SK-N-SH (cell line): ENCODE results near the gene SLAMF8. TPM values are rescaled to one million over a fixed set of nuclear protein-coding genes. Genes with fewer than 3 reads are reported as not detected.

Source experiments
- CTCF ChIA-PET: fragments of 300-600, 350-600 bp; formaldehyde crosslinking; extraction: SDS; loops from one replicate; lab custom pipeline; 2021; lab: Yijun Ruan, JAX
- POLR2A ChIA-PET: fragments of 350-600 bp; sonication (Branson Sonifier 250); formaldehyde crosslinking; extraction: SDS; loops from one replicate; lab custom pipeline; 2020; ENCODE audit warnings: antibody characterized with exemption, inconsistent platforms; lab: Yijun Ruan, JAX
- DNase-seq: peaks from one replicate; pipeline ENCODE4 v3.0.0; 2012
- H2AFZ ChIP-seq: fragments of 200-600 bp; sonication (generic); 2 replicates; pipeline ENCODE4 v1.8.1; 2016; ENCODE audit warnings: antibody characterized with exemption, mild to moderate bottlenecking, low read depth
- H3F3A ChIP-seq: fragments of 200-600 bp; sonication (generic); replicated peaks from 2 replicates; pipeline ENCODE3; 2016; ENCODE audit warnings: antibody characterized with exemption, mild to moderate bottlenecking; ENCODE audit not compliant: insufficient read depth
- H3K27ac ChIP-seq, 2 experiments: fragments of 200-500 bp in 1 of 2; fragments of 200-600 bp in 1 of 2; sonication (Bioruptor generic) in 1 of 2; sonication (generic), shearing (Covaris generic) in 1 of 2; 2 replicates each; pipeline versions ENCODE4 v1.5.1 to v1.6.1; 2014 to 2016; ENCODE audit warnings: low read depth in 2 of 2, inconsistent platforms in 1 of 2, low read length in 1 of 2, mild to moderate bottlenecking in 1 of 2, mixed read lengths in 1 of 2
- H3K27me3 ChIP-seq: fragments of 200-600 bp; sonication (generic), shearing (Covaris generic); 2 replicates; pipeline ENCODE4 v1.6.1; 2016; ENCODE audit warnings: mixed run types; ENCODE audit not compliant: insufficient read depth
- H3K36me3 ChIP-seq, 2 experiments: fragments of 200-500 bp in 1 of 2; fragments of 200-600 bp in 1 of 2; sonication (Bioruptor generic) in 1 of 2; sonication (generic) in 1 of 2; replicated peaks in 1 of 2; 2 replicates each; pipeline versions ENCODE3 to v1.5.1; 2014 to 2016; ENCODE audit warnings: low read length in 1 of 2, mild to moderate bottlenecking in 1 of 2; ENCODE audit not compliant: insufficient read depth in 2 of 2, control insufficient read depth in 1 of 2
- H3K4me1 ChIP-seq, 2 experiments: fragments of 200-500 bp in 1 of 2; fragments of 200-600 bp in 1 of 2; sonication (Bioruptor generic) in 1 of 2; sonication (generic), shearing (Covaris generic) in 1 of 2; 2 replicates each; pipeline versions ENCODE4 v1.5.1 to v1.6.1; 2014 to 2016; ENCODE audit warnings: low read depth in 1 of 2, low read length in 1 of 2, mixed run types in 1 of 2; ENCODE audit not compliant: insufficient read depth in 2 of 2, control insufficient read depth in 1 of 2
- H3K4me2 ChIP-seq: fragments of 200-600 bp; sonication (generic), shearing (Covaris generic); 2 replicates; pipeline ENCODE4 v1.6.1; 2017; ENCODE audit warnings: mixed run types
- H3K4me3 ChIP-seq, 2 experiments: fragments of 200-500 bp in 1 of 2; fragments of 200-600 bp in 1 of 2; sonication (Bioruptor generic) in 1 of 2; sonication (generic), shearing (Covaris generic) in 1 of 2; 2 replicates each; pipeline versions ENCODE4 v1.5.1 to v1.8.1; 2014 to 2016; ENCODE audit warnings: low read depth in 2 of 2, inconsistent platforms in 1 of 2, low read length in 1 of 2, mild to moderate bottlenecking in 1 of 2, mixed read lengths in 1 of 2, moderate library complexity in 1 of 2
- H3K79me2 ChIP-seq: fragments of 200-600 bp; sonication (generic); 2 replicates; pipeline ENCODE4 v1.8.1; 2017; ENCODE audit warnings: mild to moderate bottlenecking; ENCODE audit not compliant: insufficient read depth
- H3K9ac ChIP-seq: fragments of 200-600 bp; sonication (generic); 2 replicates; pipeline ENCODE4 v1.6.1; 2017; ENCODE audit warnings: mixed run types
- H3K9me2 ChIP-seq: fragments of 200-600 bp; sonication (generic); 2 replicates; pipeline ENCODE4 v1.6.1; 2017; ENCODE audit warnings: mixed run types
- H3K9me3 ChIP-seq: fragments of 200-600 bp; sonication (generic); 2 replicates; pipeline ENCODE4 v1.6.1; 2017; ENCODE audit warnings: mixed run types, mild to moderate bottlenecking, moderate library complexity
- H4K20me1 ChIP-seq: fragments of 200-600 bp; sonication (generic); 2 replicates; pipeline ENCODE4 v1.6.1; 2017; ENCODE audit warnings: mild to moderate bottlenecking, mixed run types; ENCODE audit not compliant: insufficient read depth
- CTCF ChIP-seq: fragments of 200-600 bp; sonication (generic); IDR thresholded peaks from 2 replicates; pipeline ENCODE4 v1.6.1; 2017; ENCODE audit warnings: antibody characterized with exemption, mild to moderate bottlenecking, moderate library complexity
- EZH2phosphoT487 ChIP-seq: fragments of 200-600 bp; sonication (generic); IDR thresholded peaks from 2 replicates; pipeline ENCODE4 v1.6.1; 2017; ENCODE audit warnings: low read depth, mixed run types, mild to moderate bottlenecking, antibody characterized with exemption, moderate library complexity, borderline replicate concordance
- FOXM1 ChIP-seq: IDR thresholded peaks from 2 replicates; pipeline ENCODE4 v1.4.0; 2012; ENCODE audit warnings: low read depth, mild to moderate bottlenecking
- GABPA ChIP-seq: IDR thresholded peaks from 2 replicates; pipeline ENCODE4 v1.4.0; 2012; ENCODE audit warnings: low read depth, mild to moderate bottlenecking
- GATA2 ChIP-seq: sonication (generic); formaldehyde crosslinking; IDR thresholded peaks from 2 replicates; pipeline ENCODE4 v1.5.0; 2020; ENCODE audit warnings: mild to moderate bottlenecking, missing genetic modification reagents
- JUND ChIP-seq: IDR thresholded peaks from 2 replicates; pipeline ENCODE4 v1.4.0; 2012
- MEF2A ChIP-seq: IDR thresholded peaks from 2 replicates; pipeline ENCODE4 v1.4.0; 2012; ENCODE audit warnings: low read depth, borderline replicate concordance
- NFIC ChIP-seq: IDR thresholded peaks from 2 replicates; pipeline ENCODE4 v1.4.0; 2012; ENCODE audit warnings: borderline replicate concordance
- NRF1 ChIP-seq: IDR thresholded peaks from 2 replicates; pipeline ENCODE4 v1.6.1; 2012; ENCODE audit warnings: low read depth, mild to moderate bottlenecking, low read length
- POLR2AphosphoS5 ChIP-seq: IDR thresholded peaks from 2 replicates; pipeline ENCODE4 v1.6.1; 2012; ENCODE audit warnings: low read depth, low read length
- RAD21 ChIP-seq: IDR thresholded peaks from 2 replicates; pipeline ENCODE4 v1.6.1; 2012; ENCODE audit warnings: mild to moderate bottlenecking, low read length
- RCOR1 ChIP-seq: fragments of 150-350 bp; IDR thresholded peaks from 2 replicates; pipeline ENCODE4 v1.6.1; 2017; ENCODE audit warnings: antibody characterized with exemption, low read length
- REST ChIP-seq: IDR thresholded peaks from 2 replicates; pipeline ENCODE4 v1.6.1; 2012; ENCODE audit warnings: mild to moderate bottlenecking, low read depth, low read length, moderate library complexity
- RXRA ChIP-seq: IDR thresholded peaks from 2 replicates; pipeline ENCODE4 v1.4.0; 2012; ENCODE audit warnings: low read depth, mild to moderate bottlenecking, borderline replicate concordance
- USF1 ChIP-seq: IDR thresholded peaks from 2 replicates; pipeline ENCODE4 v1.4.0; 2012; ENCODE audit warnings: low read depth, borderline replicate concordance
- WGBS: methylation state at CpG from one replicate; pipeline ENCODE4 v1.1.6; 2017; ENCODE audit warnings: low lambda C conversion rate; 5-methylcytosine and 5-hydroxymethylcytosine counted together
- polyA plus RNA-seq, 3 experiments: library from polyadenylated mRNA; depleted of rRNA; stranded (reverse); fragments of >200 nt; gene quantifications; 2 replicates each; pipeline ENCODE4 v1.2.3, GENCODE V29; 2012
- TF ChIP-seq, protein P1 (sequence below): IDR thresholded peaks from 2 replicates; pipeline ENCODE4; 2012
- TF ChIP-seq, protein P2 (sequence below): fragments of 150-350 bp; IDR thresholded peaks from 2 replicates; pipeline ENCODE4 v1.6.1; 2016; ENCODE audit warnings: mild to moderate bottlenecking, low read depth, low read length

The SLAMF8 gene
- polyA plus RNA-seq, 1 of the 3 experiments (the other 2 are of a cell fraction): not detected

DNA sequence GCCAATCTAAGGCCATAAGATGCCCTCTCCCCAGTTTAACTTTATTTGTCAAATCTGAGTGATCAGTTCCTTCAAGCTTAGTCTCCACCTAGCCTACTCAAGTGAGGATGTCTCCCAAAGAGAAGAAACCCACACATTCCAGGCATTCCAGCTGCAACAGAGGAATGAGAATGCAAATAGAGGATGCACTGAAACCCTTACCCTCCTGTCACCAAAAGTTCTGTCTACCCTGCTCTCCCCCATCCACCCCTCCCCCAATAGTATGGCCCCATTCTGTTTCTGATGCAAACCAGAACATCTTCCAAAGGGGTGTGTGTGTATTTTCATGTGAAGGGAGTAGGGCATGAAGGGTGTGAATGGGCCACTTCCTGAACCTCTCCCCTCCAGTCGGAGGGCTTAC lies 42.9 kb upstream of the SLAMF8 start:
- TF ChIP-seq MEF2A (no peak), GABPA (no peak), POLR2AphosphoS5 (no peak), NFIC (no peak), RCOR1 (no peak), RAD21 (no peak), RXRA (no peak), FOXM1 (no peak), NRF1 (no peak), CTCF (no peak)
- TF ChIP-seq, protein P1, sequence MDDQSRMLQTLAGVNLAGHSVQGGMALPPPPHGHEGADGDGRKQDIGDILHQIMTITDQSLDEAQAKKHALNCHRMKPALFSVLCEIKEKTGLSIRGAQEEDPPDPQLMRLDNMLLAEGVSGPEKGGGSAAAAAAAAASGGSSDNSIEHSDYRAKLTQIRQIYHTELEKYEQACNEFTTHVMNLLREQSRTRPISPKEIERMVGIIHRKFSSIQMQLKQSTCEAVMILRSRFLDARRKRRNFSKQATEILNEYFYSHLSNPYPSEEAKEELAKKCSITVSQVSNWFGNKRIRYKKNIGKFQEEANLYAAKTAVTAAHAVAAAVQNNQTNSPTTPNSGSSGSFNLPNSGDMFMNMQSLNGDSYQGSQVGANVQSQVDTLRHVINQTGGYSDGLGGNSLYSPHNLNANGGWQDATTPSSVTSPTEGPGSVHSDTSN: no peak
- TF ChIP-seq, all 33 proteins: peak for 0
- no peak overlapping the region for H3K27ac ChIP-seq
- CTCF ChIA-PET: interaction anchor here (0.6 to 3.6 kb wide), 6 partner anchors 14 to 224 kb away, joined by 3 to 67 read pairs (median 3); no protein-coding TSS in a partner anchor
- no peaks in the 10 kb centered on the region for H3K79me2 ChIP-seq
- no peaks in the 10 kb centered on the region for H3K27me3 ChIP-seq
- H3K4me1 ChIP-seq: peaks cover 0 to 29% of the 10 kb centered on the region in 2 experiments; a peak in 2 of 4 replicates
- peaks cover 12% of the 10 kb centered on the region for H3F3A ChIP-seq
- no peak for DNase-seq
- POLR2A ChIA-PET: no interaction called here
- 85% methylated on average over 1 of the region's 1 CpG for WGBS
- no peak overlapping the region for H2AFZ ChIP-seq
- H3K9me2 ChIP-seq: no peaks in the 10 kb centered on the region
- H3K4me3 ChIP-seq: no peak overlapping the region
- no peaks in the 10 kb centered on the region for H3K9me3 ChIP-seq
- no peak overlapping the region for H3K4me2 ChIP-seq
- H3K36me3 ChIP-seq: no peaks in the 10 kb centered on the region
- no peak overlapping the region for H3K9ac ChIP-seq
- no peaks in the 10 kb centered on the region for H4K20me1 ChIP-seq

DNA sequence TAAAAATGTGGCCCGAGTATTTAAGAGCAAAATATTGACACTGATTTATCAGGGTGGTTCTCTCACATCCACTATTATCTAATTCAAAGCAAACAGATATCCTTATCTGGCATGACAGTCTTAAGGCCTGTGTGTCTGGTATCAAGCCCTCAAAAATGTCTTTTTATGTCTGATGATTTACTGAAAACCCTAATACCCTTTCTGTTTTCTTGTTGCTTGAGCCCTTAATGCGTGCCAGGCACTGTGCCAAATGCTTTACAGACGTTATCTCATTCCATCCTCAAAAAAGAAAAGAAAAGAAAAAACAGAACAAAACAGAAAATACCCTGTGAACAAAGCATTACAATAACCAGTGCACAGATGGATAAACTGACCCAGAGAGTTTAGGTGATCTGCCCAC lies 40.2 kb upstream of the SLAMF8 start:
- H2AFZ ChIP-seq: no peak overlapping the region
- 22% methylated on average over 3 of the region's 3 CpGs for WGBS
- H4K20me1 ChIP-seq: no peaks in the 10 kb centered on the region
- H3F3A ChIP-seq: peaks cover 4% of the 10 kb centered on the region
- H3K4me1 ChIP-seq: peaks cover 0 to 27% of the 10 kb centered on the region in 2 experiments; a peak in 2 of 4 replicates
- peak overlapping the region; percentile 25; the same call in 1 of the 2 replicates for H3K4me2 ChIP-seq
- no peaks in the 10 kb centered on the region for H3K27me3 ChIP-seq
- no peaks in the 10 kb centered on the region for H3K36me3 ChIP-seq
- POLR2A ChIA-PET: no interaction called here
- H3K9ac ChIP-seq: no peak overlapping the region
- no peaks in the 10 kb centered on the region for H3K9me3 ChIP-seq
- H3K27ac ChIP-seq: peak overlapping the region; percentile 6 to 83; a peak in 2 of 4 replicates
- DNase-seq: peak; percentile 52
- 0 out of 4 replicates have a peak overlapping the region, but pooled peaks of 1 of the 2 experiments have one; percentile 2 for H3K4me3 ChIP-seq
- H3K79me2 ChIP-seq: no peaks in the 10 kb centered on the region
- CTCF ChIA-PET: interaction anchor here (3.2 to 23.5 kb wide), 3 partner anchors 12 to 105 kb away, joined by 12 to 533 read pairs (median 45); no protein-coding TSS in a partner anchor
- H3K9me2 ChIP-seq: no peaks in the 10 kb centered on the region
- TF ChIP-seq GATA2 (CRISPR knock-in tag) (peak; percentile 87), JUND (no peak), CTCF (no peak), USF1 (no peak), REST (no peak), EZH2phosphoT487 (no peak), NRF1 (no peak)
- TF ChIP-seq, protein P2, sequence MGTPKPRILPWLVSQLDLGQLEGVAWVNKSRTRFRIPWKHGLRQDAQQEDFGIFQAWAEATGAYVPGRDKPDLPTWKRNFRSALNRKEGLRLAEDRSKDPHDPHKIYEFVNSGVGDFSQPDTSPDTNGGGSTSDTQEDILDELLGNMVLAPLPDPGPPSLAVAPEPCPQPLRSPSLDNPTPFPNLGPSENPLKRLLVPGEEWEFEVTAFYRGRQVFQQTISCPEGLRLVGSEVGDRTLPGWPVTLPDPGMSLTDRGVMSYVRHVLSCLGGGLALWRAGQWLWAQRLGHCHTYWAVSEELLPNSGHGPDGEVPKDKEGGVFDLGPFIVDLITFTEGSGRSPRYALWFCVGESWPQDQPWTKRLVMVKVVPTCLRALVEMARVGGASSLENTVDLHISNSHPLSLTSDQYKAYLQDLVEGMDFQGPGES: no peak
